Measurements from ENCODE around the gene VWA8. TPM values are rescaled to one million over a fixed set of nuclear protein-coding genes. Genes with fewer than 3 reads are reported as not detected.

VWA8 gene
- total RNA-seq, 1 experiment from 2014 or later: 22.6 TPM

- TF ChIP-seq SIN3A (IDR thresholded peaks at IDR 0.05; ENCODE audit: low read depth) (no peak), TCF7L2 (IDR thresholded peaks at IDR 0.05; ENCODE audit: borderline replicate concordance, extremely low read depth, insufficient read depth, insufficient read length) (no peak)
- ATAC-seq (no peak), DNase-seq (ENCODE audit: low read depth, low spot score) (no peak)
- Histone ChIP-seq H3K9ac (ENCODE audit: low read length) (no peak overlapping the region), H3K9me2 (ENCODE audit: insufficient read depth) (no peaks in the 10 kb centered on the region), H3K4me2 (ENCODE audit: low read length) (no peak overlapping the region), H3K27ac (ENCODE audit: low read depth, low read length) (no peak overlapping the region), H2AFZ (ENCODE audit: low read depth, low read length, poor library complexity, severe bottlenecking) (no peak overlapping the region), H4K20me1 (ENCODE audit: insufficient read depth) (no peaks in the 10 kb centered on the region), H3K4me1 (ENCODE audit: control insufficient read depth in 1 of 2, insufficient read depth in 2 of 2, low read length in 2 of 2) (no peaks in the 10 kb centered on the region), H3K4me3 (replicated peaks in 1 of 2; ENCODE audit: low read depth in 1 of 2, low read length in 2 of 2) (no peak overlapping the region), H3K79me2 (ENCODE audit: insufficient read depth, low read length) (no peaks in the 10 kb centered on the region), H3K9me3 (ENCODE audit: control insufficient read depth in 1 of 2, insufficient read depth in 1 of 2, low read depth in 1 of 2, low read length in 2 of 2) (no peaks in the 10 kb centered on the region), H3K36me3 (ENCODE audit: control insufficient read depth in 1 of 2, insufficient read depth in 2 of 2, low read length in 2 of 2) (no peaks in the 10 kb centered on the region), H3K27me3 (ENCODE audit: insufficient read depth, low read length) (no peaks in the 10 kb centered on the region)
- RAD21 ChIA-PET (ENCODE audit: low non-redundant PET in 1 of 2, low total read pairs in 2 of 2, uncharacterized antibody in 2 of 2, unreplicated experiment in 2 of 2): no interaction called here
- intact Hi-C loops (cut with micrococcal nuclease): no loop called here
- CTCF ChIA-PET: no interaction called here
- no TSS peak for BruUV-seq (replicated peaks)
- POLR2A ChIA-PET: no interaction called here
Observed at GRCh38 chr13:42009057-42009456, 48.1 kb upstream of the VWA8 start.

- ChIA-PET CTCF (no interaction called here), RAD21 (ENCODE audit: low non-redundant PET in 1 of 2, low total read pairs in 2 of 2, uncharacterized antibody in 2 of 2, unreplicated experiment in 2 of 2) (no interaction called here), POLR2A (no interaction called here)
- Histone ChIP-seq H3K9ac (ENCODE audit: low read length) (no peak overlapping the region), H3K79me2 (ENCODE audit: insufficient read depth, low read length) (no peaks in the 10 kb centered on the region), H3K4me3 (replicated peaks in 1 of 2; ENCODE audit: low read depth in 1 of 2, low read length in 2 of 2) (no peak overlapping the region), H4K20me1 (ENCODE audit: insufficient read depth) (no peaks in the 10 kb centered on the region), H3K27ac (ENCODE audit: low read depth, low read length) (no peak overlapping the region), H2AFZ (ENCODE audit: low read depth, low read length, poor library complexity, severe bottlenecking) (no peak overlapping the region), H3K4me1 (ENCODE audit: control insufficient read depth in 1 of 2, insufficient read depth in 2 of 2, low read length in 2 of 2) (no peaks in the 10 kb centered on the region), H3K9me2 (ENCODE audit: insufficient read depth) (no peaks in the 10 kb centered on the region), H3K4me2 (ENCODE audit: low read length) (no peak overlapping the region), H3K27me3 (ENCODE audit: insufficient read depth, low read length) (no peaks in the 10 kb centered on the region), H3K36me3 (ENCODE audit: control insufficient read depth in 1 of 2, insufficient read depth in 2 of 2, low read length in 2 of 2) (no peaks in the 10 kb centered on the region), H3K9me3 (ENCODE audit: control insufficient read depth in 1 of 2, insufficient read depth in 1 of 2, low read depth in 1 of 2, low read length in 2 of 2) (no peaks in the 10 kb centered on the region)
- ATAC-seq: no peak
- intact Hi-C loops (cut with micrococcal nuclease): no loop called here
- no TSS peak for BruUV-seq (replicated peaks)
- no peak for DNase-seq (ENCODE audit: low read depth, low spot score)
- TF ChIP-seq, protein P1, sequence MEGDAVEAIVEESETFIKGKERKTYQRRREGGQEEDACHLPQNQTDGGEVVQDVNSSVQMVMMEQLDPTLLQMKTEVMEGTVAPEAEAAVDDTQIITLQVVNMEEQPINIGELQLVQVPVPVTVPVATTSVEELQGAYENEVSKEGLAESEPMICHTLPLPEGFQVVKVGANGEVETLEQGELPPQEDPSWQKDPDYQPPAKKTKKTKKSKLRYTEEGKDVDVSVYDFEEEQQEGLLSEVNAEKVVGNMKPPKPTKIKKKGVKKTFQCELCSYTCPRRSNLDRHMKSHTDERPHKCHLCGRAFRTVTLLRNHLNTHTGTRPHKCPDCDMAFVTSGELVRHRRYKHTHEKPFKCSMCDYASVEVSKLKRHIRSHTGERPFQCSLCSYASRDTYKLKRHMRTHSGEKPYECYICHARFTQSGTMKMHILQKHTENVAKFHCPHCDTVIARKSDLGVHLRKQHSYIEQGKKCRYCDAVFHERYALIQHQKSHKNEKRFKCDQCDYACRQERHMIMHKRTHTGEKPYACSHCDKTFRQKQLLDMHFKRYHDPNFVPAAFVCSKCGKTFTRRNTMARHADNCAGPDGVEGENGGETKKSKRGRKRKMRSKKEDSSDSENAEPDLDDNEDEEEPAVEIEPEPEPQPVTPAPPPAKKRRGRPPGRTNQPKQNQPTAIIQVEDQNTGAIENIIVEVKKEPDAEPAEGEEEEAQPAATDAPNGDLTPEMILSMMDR (IDR thresholded peaks at IDR 0.05 in 2 of 3, conservative IDR thresholded peaks at IDR 0.05 in 1 of 3; ENCODE audit: borderline replicate concordance in 1 of 3, insufficient read depth in 1 of 3, low read depth in 2 of 3, low read length in 2 of 3): no peak
- TF ChIP-seq RAD21 (IDR thresholded peaks at IDR 0.05; ENCODE audit: low read depth) (no peak), ZFX (IDR thresholded peaks at IDR 0.05) (no peak), ELF1 (IDR thresholded peaks at IDR 0.05; ENCODE audit: borderline replicate concordance, low read depth) (no peak), CEBPB (IDR thresholded peaks at IDR 0.05; ENCODE audit: low read depth) (no peak)
Observed at GRCh38 chr13:42007844-42008243, 46.9 kb upstream of the VWA8 start.

Measured in HCT116 (cell line).